ENCODE results near the gene GTF3C4.

GTF3C4 gene

DNA sequence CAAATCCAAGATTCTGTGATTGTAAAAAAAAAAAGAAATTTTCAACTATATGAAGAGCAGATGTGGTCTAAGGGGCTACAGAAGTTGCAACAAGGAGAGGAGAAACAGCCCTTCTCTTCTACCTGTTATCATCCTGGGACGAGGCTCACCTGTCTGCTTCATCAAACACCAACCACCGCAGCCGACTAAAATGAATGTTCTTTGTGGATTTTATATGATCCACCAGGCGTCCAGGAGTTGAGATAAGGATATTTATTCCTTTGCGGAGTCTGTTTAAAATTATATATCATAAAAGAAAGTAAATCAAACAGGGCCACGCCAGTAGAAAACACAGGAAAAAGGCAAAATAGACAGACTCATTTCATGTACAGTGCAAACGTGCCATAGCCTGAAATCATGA is 22.0 kb upstream of the GTF3C4 start:
- no peak for DNase-seq (ENCODE audit: low read depth, low spot score)

DNA sequence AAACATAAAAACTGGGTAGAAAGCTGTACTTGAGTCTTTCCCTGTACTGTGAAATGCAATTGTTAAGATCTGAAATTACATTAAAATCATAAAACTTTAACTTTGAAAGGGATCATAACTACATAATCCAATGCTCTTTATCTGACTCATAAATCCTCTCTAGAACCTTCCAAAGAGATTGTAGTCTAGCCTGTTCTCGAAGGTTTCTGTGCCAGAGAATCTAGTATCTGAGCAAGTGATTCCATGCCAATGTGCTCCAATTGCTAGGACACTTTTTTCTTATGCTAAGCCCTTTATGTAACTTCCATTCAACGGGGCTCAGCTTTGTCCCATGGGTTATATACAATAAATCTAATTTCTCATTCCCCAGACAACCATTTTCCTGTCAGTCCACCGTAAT is 21.6 kb upstream of the GTF3C4 start:
- no peak for DNase-seq (ENCODE audit: low read depth, low spot score)

DNA sequence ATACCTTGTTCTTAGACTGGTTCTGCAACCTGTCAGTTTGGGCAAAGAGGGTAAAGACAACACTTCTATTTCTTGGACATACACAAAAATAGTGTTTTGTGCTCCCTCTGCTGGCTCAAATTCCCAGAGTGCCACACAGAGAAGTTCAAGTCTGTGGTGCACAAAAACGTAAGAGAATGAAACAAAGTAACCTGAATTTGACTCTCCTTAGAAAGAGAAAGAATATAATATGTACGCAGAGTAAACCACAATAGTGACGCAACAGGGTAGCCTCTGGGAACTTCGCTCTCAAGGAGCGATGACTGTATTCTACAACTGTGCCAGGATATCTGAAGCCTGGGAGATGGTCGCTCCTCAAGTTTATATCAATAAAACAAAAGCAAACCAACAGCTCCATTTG is 19.0 kb upstream of the GTF3C4 start:
- no peak for DNase-seq (ENCODE audit: low read depth, low spot score)

DNA sequence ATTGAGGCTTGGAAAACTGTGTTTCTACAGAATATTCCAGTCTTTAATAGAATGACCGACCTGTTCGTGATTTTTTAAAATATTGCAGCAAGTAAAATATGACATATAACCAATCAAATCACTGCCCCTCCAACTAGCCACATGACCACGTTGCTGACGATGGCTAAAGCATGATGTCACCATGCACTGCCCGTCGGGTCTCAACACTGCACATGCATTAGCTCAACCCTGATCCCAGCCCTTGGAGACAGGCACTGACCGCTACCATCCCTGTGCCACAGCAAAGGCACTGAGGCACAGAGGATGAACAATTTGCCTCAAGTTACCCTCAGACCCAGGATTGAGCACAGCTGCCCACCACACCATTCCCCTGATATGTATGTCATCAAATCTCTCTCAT is 14.0 kb upstream of the GTF3C4 start:
- no peak for DNase-seq (ENCODE audit: low read depth, low spot score)

DNA sequence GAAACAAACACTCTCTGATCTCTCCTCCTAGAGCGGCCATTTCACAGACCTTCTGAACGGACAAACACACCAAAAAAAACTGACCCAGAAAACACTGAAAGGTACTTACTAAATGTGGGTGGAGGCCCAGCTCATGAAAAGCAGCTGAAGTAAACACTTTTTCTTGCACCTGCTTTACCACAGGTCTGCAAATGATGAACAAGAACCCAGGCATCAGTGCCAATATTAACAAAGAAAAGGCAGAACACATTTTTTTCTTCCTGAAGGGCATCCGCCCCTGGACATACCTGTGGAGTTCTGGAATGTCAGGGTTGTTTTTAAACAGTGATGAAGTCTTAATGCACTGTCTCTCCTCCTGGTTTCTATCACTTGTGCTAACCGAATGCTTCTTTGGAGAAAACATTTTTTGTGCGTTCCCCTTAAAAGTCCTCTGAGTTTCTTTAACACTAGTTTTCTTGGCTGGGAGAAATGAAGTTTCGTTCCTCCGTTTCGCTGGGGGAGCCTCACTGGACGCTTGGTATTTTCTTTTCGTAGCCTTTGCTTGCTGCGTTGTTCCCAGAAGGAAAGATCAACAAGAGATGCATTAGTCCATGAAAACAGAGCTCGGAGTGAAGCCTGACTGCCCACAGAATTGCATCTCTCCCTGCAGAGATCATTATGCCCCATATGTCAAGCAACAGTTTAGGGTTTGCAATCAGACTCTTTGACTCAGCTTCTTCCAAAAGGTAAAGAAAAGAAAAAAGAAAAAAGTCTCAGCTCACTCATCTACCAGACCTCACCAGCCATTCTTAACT is 7.9 kb upstream of the GTF3C4 start:
- no peak for DNase-seq (ENCODE audit: low read depth, low spot score)

DNA sequence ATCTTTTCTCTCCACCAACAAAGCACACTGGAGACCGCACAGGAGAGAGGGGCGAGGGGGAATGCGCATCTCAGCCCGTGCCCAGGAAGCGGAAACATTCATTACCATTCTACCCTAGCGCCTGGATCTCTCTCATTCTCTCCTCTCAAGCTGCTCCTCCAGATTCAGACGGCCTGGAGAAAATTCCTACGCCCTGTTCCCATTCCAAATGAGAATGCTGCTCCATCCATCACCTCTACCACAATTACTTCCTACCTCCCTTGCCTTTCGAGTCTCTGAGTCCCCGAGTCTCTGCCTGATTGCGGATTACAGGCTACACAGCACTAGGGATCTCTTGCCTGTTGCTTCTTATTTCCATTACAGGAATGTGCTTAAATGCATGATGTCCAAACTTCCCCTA is 7.1 kb upstream of the GTF3C4 start:
- no peak for DNase-seq (ENCODE audit: low read depth, low spot score)

DNA sequence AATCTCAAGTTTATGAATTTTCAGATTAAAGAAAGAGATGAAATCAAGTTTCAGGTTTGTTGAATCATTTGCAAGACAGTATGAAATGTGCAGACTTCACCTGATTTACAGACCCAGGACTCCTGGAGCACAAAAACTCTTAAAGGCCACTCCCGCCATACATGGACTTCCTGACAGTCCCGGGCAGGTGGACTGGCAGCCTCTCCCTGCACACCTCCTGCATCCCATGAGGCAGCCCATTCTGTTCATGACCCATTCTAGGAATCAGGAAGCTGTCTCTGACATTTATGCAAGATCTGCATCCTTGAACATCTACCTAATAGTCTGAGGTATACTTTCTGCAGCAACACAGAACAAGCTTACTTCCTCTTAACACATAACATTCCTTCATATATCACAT is 6.4 kb upstream of the GTF3C4 start:
- no peak for DNase-seq (ENCODE audit: low read depth, low spot score)

DNA sequence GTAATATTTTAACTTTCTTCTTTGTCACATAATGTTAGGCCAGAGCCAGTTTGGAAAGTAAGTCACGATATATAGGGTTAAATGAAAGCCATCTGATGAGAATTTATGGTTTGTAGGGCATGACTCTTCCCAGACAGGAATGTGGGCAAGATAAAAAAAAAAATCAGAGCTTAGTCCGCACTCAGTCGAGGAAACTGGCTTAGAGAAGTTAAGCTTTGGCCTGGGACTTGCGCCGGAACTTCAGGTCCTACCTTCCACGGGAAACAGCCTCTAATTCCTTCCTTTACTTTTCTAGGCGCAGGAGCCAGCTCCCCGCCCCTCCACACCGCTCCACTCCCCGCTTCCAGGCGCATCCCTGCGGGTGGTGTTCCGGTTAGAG is 956 bp upstream of the GTF3C4 start:
- DNase-seq (ENCODE audit: low read depth, low spot score), result no peak

DNA sequence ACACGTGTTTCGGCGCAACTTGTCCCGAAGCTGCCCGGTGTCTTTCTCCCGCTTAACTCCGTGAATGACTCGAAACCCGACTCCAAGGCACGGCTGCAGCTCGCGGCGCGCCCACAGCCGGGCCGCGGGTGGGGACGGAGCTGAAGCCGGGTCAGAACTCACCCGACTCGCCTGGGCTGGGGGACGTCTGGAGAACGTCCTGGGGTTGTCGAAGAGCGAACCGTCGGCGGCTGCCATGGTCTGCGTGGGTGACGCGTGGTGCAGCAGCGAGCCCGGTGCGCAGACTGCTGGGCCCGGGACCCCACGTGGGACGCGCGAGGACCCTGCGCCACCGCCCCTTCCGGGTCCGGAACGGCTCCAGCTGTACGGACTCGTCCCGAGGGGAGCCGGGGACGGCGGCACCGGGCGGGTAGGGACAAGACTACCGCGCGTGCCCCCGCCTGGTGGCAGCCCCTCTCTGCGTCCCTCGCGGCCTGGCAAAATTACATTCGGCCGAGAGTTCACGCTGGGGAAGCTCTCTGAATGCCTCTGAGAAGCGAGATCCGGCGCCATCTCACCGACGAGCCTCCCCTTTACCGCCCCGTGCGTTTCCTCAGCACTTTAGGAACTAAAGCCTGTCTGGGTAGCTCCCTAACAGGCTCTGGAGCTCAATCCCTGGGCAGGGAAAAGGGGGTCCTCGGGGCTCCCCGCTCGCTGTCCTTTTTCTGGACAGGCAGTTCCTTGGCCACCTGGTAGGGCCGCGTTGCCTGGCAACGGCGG is 387 bp upstream of the GTF3C4 start, which contains the start of gene DDX31:
DDX31 (minus strand) TSS at position 286 of the 759 bp plus-strand sequence; CDS start at position 237, 49 bp downstream.
- peak; percentile 73 for DNase-seq (ENCODE audit: low read depth, low spot score)

DNA sequence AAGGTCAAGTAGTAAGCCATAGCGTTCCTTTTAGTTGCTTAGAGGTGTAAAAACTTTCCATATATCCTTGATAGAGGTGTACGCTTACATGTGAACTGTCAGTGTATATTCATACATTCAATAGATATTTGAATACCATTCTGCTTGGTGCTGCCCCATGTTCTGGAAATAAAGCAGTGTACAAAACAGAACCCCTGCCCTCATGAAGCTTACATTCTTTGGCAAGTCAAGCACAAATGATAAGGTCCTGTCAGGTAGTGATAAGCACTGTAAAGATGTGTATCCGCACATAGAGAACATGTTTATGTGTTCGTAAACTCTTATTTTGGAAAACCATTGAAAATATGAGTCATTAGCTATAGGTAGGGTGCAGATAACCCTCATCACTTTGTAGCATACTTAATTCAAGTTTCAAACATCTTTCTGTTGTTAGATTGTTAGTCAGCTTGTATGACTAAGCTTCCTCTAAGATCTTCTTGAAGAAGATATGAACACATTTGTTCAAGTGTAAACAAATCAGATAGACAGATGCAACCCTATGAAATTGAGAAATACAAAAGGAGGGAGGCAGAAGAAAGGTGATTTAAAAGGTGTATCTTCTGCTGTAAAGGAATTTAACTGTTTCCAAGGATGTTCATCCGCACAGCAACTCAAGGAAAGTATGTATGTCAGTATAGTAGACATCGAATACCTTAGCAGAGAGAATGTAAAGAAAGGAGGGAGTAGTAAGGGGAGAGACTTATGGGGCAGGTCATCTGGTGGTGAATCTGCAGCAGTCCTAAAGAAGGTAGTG is 1.6 kb downstream of the GTF3C4 start:
- no peak for DNase-seq (ENCODE audit: low read depth, low spot score)

DNA sequence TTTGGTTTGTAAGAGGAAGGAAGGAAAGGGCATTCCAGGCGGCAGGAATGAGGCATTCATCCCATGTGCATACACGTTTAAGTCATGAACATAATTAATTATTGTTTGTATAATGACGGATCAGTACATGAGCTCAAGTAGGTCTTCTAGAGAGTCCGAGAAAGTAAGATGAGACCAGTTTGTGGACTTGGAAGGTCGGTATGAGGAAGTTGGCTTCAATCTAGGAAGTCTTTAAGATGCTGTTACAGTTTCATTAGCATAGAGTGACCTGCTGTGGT is 2.1 kb downstream of the GTF3C4 start:
- no peak for DNase-seq (ENCODE audit: low read depth, low spot score)

DNA sequence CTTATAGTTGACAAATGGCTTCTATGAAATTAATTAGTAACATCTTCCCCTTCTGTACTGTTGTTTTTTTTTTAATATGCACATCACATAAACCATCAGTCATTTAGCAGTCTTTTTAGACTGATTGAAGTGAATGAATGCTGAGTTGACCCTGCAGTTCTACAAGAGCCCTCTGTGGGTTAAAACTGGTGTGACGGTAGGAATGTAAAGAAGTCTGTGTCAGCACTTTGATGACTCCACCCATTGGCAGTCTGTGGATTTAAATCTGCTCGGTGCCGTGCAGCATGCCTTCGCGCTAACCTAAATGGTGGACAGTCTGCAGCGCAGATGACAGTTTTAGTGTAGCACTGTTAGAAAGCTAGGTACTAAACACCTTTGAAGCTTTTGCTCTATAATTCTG is 3.1 kb downstream of the GTF3C4 start:
- DNase-seq (ENCODE audit: low read depth, low spot score), result no peak

DNA sequence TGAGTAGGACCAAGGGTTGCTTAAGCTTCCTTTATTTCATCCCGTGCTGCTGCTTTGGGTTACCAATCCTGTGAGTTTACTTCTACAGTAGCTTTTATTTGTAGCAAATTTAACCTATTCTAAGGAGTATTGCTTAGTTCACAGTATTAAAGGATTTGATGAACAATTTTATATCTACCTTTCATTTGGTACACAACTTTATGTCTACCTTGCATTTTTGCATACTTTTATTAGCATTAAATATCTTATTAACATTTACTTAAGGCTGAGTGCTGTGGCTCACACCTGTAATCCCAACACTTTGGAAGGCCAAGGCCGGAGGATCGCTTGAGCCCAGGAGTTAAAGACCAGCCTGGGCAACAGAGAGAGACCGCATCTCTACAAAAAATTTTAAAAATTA is 4.2 kb downstream of the GTF3C4 start:
- DNase-seq (ENCODE audit: low read depth, low spot score), result no peak

DNA sequence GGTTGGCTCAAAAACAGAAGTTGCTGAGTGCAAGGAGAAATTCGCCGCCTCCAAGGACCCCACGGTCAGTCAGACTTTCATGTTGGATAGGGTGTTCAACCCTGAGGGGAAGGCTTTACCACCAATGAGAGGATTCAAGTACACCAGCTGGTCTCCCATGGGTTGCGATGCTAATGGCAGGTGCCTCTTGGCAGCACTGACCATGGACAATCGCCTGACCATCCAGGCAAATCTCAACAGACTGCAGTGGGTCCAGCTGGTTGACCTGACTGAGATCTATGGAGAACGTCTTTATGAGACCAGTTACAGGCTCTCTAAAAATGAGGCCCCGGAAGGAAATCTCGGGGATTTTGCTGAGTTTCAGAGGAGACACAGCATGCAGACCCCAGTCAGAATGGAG is 7.7 kb downstream of the GTF3C4 start:
- DNase-seq (ENCODE audit: low read depth, low spot score), result no peak

DNA sequence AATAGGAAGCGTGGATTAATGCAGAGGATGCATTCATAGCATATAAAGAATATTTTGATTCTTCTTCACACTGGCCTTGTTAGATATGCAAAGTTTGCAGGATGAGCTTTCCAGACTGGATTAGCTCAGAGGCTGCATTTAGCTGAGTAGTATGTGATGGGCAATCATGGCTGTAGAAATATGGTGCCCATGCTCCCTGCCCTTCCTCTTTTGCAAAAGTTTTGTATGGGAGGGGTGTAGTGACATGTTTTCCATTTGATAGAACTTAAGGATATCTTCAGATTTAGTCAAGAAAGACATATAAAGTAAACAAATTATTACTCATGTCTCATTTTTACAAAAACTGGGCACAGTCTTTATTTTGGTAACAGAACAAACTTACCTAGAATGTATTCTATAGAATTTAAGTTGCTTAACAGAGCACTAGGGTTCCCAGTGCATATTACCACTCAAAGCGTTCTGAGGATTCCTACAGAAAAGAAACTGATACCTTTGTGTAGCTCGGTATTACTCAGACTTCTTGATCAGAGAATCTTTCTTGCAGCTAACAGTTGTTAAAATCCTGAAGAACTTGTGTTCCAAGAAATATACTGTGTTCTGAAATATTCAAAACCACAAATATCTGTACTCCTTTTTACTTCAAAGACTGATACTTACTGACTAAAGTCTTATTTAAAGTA is 9.8 kb downstream of the GTF3C4 start:
- DNase-seq (ENCODE audit: low read depth, low spot score), result no peak

DNA sequence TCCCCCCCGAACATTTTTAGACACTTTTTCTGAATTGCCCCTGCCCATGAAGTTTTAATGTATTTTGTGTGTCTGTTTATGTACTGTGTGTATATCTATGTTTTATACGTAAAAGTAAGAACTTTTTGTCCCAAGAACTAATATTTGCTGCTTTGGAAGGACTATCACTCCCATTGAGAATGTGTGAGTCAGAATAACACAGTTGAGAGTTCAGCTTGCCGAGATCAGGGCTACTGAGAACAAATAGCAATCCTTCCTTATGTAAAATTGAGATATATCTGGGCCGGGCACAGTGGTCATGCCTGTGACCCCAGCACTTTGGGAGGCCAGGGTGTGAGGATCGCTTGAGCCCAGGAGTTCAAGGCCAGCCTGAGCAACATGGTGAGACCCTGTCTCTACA is 11.3 kb downstream of the GTF3C4 start:
- DNase-seq (ENCODE audit: low read depth, low spot score), result no peak

DNA sequence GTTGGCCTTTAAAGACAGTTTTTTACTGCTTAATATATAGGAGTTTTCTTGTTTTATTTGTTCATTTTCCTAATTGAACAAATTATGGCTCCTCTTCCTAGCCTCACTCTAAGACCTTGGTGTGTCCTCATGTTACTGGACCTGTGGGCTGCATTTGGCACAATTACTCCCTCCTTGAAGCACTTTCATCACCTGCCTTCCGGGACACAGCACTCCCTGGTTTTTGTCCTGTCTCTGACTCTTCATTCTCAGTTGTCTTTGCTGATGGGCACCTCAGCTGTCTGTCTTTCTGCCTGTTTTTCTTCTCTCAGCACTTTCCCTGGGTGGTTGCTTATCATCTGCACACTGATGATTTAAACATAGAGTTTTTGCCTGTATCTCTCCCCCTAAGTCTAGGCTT is 13.6 kb downstream of the GTF3C4 start:
- no peak for DNase-seq (ENCODE audit: low read depth, low spot score)

DNA sequence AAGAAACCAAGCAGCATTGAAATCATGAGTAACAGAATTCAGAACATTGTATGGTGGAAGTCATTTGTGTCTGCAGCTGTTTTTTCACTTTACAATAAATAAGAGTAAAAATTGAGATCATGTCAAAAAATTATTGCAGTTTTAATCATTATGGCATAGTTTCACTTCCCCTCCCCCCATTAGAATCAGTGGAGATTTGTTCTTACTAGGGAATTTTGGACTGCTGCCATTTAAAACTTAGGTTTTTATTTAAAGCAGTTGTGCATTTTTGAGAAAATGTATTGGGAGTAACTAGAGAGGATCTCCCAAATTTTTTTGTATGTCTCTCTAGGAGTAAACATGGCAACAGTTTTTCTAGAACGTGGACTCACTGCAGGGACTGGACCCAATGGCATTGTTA is 20.4 kb downstream of the GTF3C4 start:
- no peak for DNase-seq (ENCODE audit: low read depth, low spot score)

DNA sequence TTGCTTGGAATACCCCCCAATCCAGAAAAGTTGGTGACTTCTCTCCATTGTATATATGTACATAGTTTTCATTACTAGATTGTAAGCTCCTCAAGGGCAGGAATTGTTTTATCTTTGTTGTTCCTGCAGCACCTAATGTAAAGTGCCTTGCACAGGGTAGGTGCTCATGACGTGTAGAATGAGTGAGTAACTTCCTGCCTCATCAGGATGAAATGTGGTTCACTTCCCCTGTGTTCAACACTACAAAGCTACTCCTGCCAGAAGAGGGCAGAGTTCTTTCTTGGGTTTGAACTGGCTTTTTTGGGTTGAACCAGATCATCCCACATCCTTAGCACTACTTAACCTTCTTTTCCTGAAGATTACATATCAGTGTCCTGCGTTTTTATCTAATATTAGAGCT is 23.9 kb downstream of the GTF3C4 start:
- no peak for DNase-seq (ENCODE audit: low read depth, low spot score)

DNA sequence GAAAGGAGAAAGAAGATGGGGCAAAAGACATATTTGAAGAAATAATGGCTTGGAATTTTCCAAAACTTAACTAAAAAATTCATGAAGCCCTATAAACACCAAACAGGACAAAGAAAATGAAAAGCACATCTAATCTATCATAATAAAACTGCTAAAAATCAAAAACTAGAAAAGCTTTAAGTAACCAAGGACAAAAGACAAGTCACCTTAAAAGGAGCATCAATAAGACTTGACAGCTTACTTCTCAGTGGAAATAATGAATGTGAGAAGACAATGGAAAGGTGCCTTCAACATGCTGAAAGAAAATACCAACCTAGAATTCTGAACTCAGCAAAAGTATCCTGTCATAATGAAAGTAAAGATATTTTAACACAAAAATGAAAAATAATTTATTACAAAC is 27.0 kb downstream of the GTF3C4 start:
- no peak for DNase-seq (ENCODE audit: low read depth, low spot score)

DNA sequence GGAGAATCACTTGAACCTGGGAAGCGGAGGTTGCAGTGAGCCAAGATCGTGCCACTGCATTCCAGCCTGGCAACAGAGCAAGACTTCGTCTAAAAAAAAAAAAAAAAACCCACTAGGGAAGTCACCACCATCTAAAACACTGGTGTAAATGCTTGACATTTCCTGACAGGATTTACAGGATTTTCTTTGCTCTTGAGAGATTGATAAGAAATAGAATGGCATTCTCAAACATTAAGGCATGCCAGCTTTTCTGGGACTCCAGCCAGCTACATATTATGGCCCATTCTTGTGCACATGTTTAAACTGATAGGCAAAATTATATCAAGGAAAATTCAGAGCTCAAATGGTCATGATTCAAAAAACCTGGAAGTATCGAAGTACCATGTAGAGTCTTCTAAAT is 28.7 kb downstream of the GTF3C4 start:
- DNase-seq (ENCODE audit: low read depth, low spot score), result no peak

DNA sequence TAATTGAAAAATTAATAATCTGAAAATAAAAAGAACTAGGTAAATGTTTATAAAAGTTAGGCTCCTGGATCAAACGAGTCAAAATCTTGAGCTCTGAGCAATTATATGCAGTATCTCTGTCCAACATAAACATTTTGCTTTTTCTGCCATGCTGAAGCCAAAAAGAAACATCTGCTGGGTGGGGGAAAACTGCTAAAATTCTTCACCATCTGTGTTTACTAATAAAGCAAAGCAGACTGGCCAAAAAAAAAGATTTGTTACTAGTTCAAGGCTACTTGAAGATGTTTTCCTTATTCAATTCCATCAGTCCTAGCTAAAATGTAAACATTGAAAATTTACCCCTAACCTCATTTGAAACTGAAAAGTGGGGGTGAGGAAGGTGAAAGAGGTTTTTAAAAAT is 29.7 kb downstream of the GTF3C4 start:
- DNase-seq (ENCODE audit: low read depth, low spot score), result no peak

Data from activated naive CD8-positive, alpha-beta T cell treated with anti-CD3 and anti-CD28 coated beads, Interleukin-2, amount 50 U/mL, for 16 hours (primary cell).